Naive thymus-derived CD8-positive, alpha-beta T cell (primary cell): Measurements from ENCODE around the gene TOLLIP. TPM values are rescaled to one million over a fixed set of nuclear protein-coding genes. Genes with fewer than 3 reads are reported as not detected.

Experiments used
- ATAC-seq, 2 donors: fragments of 150-1000 bp; cut with Tn5 transposase in 1 of 2; sonication (Bioruptor Pico), chemical (Tn5 transposase) in 1 of 2; 1 replicate in 1 of 2; 2 replicates in 1 of 2; pipeline ENCODE4 v1.10.0; 2021; ENCODE audit warnings: mild to moderate bottlenecking in 2 of 2, moderate library complexity in 2 of 2
- POLR2A ChIA-PET: fragments of 350-600 bp; sonication (Branson Sonifier 250); formaldehyde crosslinking; loops from one replicate; lab custom pipeline; 2021; ENCODE audit warnings: antibody characterized with exemption; lab: Charles Lee
- DNase-seq, 10 donors: peaks; one replicate each; pipeline versions ENCODE4 v3.0.0 to v3.0.0-alpha.2; 2020 to 2022
- H3K27ac Mint-ChIP-seq, 10 donors: one replicate each; pipeline ENCODE4 v1.8.0; 2020 to 2022; ENCODE audit warnings: mild to moderate bottlenecking in 10 of 10, mixed read lengths in 10 of 10, moderate library complexity in 4 of 10, inconsistent platforms in 1 of 10
- H3K27me3 Mint-ChIP-seq, 5 donors: one replicate each; pipeline ENCODE4 v1.8.0; 2021 to 2022; ENCODE audit warnings: mixed read lengths in 5 of 5
- H3K36me3 Mint-ChIP-seq, 3 donors: one replicate each; pipeline ENCODE4 v1.8.0; 2020 to 2022; ENCODE audit warnings: mixed read lengths in 3 of 3, mild to moderate bottlenecking in 2 of 3, inconsistent platforms in 1 of 3
- H3K4me1 Mint-ChIP-seq, 4 donors: one replicate each; pipeline ENCODE4 v1.8.0; 2021 to 2022; ENCODE audit warnings: mixed read lengths in 4 of 4
- H3K4me3 Mint-ChIP-seq, 10 donors: one replicate each; pipeline ENCODE4 v1.8.0; 2020 to 2022; ENCODE audit warnings: mild to moderate bottlenecking in 10 of 10, mixed read lengths in 10 of 10, moderate library complexity in 6 of 10, inconsistent platforms in 1 of 10
- H3K9me3 Mint-ChIP-seq, 9 donors: one replicate each; pipeline ENCODE4 v1.8.0; 2020 to 2022; ENCODE audit warnings: mixed read lengths in 9 of 9, mild to moderate bottlenecking in 3 of 9, inconsistent platforms in 1 of 9, moderate library complexity in 1 of 9
- polyA plus RNA-seq, 3 donors: library from polyadenylated mRNA; unstranded; fragments of 300-500 nt; fragmentation: Illumina TruSeq; gene quantifications; one replicate each; pipeline ENCODE4 v1.2.3, GENCODE V29; 2021
- total RNA-seq, 8 experiments: library from RNA in 2 of 8; stranded (reverse) in 2 of 8; gene quantifications; one replicate each; pipeline ENCODE4 v1.2.3 and lab custom pipeline; 2021 to 2026

The TOLLIP gene
- total and polyA plus RNA-seq, 5 experiments from 2014 or later: 21.4 to 38.6 (median 27.6) TPM

DNA sequence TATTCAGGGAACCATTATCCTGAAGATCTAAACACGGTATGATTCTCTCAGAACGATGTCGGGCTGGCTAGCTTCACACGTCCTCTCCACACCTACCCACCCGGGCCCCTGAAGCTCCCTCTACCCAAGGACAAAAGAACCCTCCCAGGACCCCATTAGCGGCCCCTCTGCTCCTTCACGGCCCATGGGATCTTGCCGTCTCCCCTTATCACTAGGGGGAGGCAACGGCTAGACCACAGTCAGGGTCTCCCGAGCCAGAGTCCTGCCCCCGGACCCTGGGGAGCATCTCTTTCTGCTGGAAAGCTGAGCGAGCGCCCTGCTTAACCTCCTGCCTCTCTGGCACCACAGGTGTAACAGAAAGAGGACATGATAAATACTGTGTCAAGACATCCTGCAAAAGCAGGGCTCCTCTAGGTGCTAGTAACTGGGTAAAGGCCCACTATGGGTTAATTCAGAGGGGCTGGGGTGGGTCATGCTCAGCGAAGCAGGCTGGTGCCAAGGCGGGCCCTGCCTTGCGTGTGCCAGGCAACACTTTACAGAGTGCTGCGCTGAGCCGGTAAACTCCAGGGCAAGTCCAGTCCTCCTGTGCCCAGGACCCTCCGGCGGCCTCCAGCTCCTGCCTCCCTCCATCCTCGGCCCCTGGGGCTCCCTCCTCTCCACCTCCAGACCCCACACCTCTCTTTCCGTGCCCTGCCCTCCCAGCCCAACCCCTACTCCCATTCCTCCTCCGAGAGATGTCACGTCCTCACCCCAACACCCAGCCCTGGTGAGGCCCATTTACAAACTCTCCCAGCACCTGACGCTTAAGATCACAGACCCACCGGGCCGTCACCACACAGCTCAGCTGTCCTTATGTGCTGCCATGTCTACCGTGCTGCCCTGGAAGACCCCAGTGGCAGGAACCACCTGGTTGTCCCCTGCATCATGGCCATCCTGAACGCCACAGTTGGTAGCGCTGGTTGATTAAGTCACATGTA, 3.0 kb downstream of the TOLLIP start:
- no peaks in the 10 kb centered on the region for H3K27me3 Mint-ChIP-seq
- ATAC-seq: no peak
- peak overlapping the region in 9 of 10 donors; percentile 20 to 88 (median 77) for H3K4me3 Mint-ChIP-seq
- H3K36me3 Mint-ChIP-seq: peaks cover 0 to 22% (median 0%) of the 10 kb centered on the region in 3 donors
- H3K4me1 Mint-ChIP-seq: peaks cover 39 to 71% (median 68%) of the 10 kb centered on the region in 4 donors
- POLR2A ChIA-PET: no interaction called here
- H3K9me3 Mint-ChIP-seq: peaks cover 0 to 7% (median 0%) of the 10 kb centered on the region in 9 donors
- H3K27ac Mint-ChIP-seq: peak overlapping the region in 9 of 10 donors; percentile 11 to 89 (median 81)
- no peak for DNase-seq

DNA sequence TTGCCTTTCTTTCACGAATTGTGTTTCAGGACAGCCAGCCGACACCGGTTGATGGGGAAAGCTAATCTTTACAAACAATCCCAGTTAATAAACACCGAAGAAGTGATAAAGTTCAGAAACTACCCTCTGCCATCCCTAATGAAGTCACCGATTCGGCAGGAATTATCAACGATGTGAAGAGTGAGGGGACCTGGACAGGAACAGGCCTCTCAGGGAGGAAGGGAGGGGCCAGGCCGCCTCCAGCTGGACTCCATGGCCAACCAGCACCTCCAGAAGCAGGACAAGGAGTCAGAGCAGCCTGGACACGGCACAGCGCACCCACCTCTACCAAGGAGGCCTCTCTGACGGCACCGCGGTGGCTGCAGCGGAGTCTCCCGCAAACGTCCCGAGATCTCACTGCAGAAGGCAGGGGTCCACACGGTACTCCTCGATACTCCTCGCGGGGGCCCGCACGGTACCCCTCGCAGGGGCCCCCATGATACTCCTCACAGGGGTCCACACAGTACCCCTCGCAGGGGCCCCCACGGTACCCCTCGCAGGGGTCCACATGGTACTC, 3.9 kb downstream of the TOLLIP start:
- DNase-seq (no peak), ATAC-seq (no peak)
- Mint-ChIP-seq H3K36me3 (peaks cover 0 to 23% (median 0%) of the 10 kb centered on the region in 3 donors), H3K4me1 (peaks cover 30 to 65% (median 61%) of the 10 kb centered on the region in 4 donors), H3K27me3 (no peaks in the 10 kb centered on the region), H3K27ac (peak overlapping the region in 1 of 10 donors; percentile 64), H3K4me3 (no peak overlapping the region), H3K9me3 (peaks cover 0 to 2% (median 0%) of the 10 kb centered on the region in 9 donors)
- POLR2A ChIA-PET: no interaction called here

DNA sequence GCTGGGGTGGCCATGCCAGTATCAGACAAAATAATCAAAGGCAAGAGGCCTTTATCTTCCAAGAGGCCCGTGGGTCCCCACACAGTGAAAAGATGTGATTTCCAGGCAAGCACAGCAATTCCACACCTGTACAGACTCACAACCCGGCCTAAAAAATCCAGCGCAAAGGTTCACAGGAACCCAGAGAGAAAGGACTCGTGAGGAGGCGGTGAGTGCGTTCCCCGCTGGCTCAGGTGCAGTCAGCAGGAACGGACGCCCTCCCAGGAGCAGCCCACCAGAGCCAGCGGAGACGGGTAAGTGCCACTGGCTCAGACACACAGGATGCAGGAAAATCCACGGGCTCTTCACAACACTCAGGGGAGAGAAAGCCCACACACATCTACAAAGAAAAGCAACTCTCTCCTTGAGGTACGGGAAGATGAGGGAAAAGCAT, 4.4 kb downstream of the TOLLIP start:
- POLR2A ChIA-PET: no interaction called here
- peaks cover 28 to 67% (median 60%) of the 10 kb centered on the region in 4 donors for H3K4me1 Mint-ChIP-seq

DNA sequence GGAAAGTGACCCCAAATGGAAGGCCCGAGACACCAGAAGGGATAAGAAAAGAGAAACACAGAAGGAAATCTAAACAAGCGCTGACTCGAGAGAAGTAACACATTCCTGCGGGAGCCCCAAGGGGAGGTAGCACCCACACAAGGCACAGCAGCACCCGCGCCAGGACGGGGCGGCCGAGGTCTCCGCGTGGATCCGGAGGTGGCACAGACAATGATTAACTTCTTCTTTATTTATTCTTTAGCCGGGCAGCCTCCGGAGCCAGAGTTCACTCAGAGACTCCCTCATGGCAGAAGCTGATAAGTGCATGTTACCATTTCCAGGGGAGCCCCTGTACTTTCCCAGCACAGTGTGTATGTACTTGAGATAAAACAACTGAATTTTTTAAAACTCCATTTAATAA, 5.1 kb downstream of the TOLLIP start:
- peak overlapping the region in 1 of 10 donors; percentile 66 for H3K4me3 Mint-ChIP-seq
- H3K4me1 Mint-ChIP-seq: peaks cover 28 to 71% (median 60%) of the 10 kb centered on the region in 4 donors
- no peak overlapping the region for H3K27ac Mint-ChIP-seq
- no peaks in the 10 kb centered on the region for H3K9me3 Mint-ChIP-seq
- no peaks in the 10 kb centered on the region for H3K27me3 Mint-ChIP-seq
- peaks cover 0 to 32% (median 0%) of the 10 kb centered on the region in 3 donors for H3K36me3 Mint-ChIP-seq
- POLR2A ChIA-PET: no interaction called here
- ATAC-seq (no peak), DNase-seq (no peak)

More for the DNA sequence above, 4.4 kb downstream of the TOLLIP start:
- Mint-ChIP-seq H3K36me3 (peaks cover 0 to 28% (median 0%) of the 10 kb centered on the region in 3 donors), H3K4me3 (peak overlapping the region in 1 of 10 donors; percentile 18), H3K9me3 (no peaks in the 10 kb centered on the region), H3K27me3 (no peaks in the 10 kb centered on the region), H3K27ac (peak overlapping the region in 1 of 10 donors; percentile 31)
- DNase-seq (no peak), ATAC-seq (no peak)

DNA sequence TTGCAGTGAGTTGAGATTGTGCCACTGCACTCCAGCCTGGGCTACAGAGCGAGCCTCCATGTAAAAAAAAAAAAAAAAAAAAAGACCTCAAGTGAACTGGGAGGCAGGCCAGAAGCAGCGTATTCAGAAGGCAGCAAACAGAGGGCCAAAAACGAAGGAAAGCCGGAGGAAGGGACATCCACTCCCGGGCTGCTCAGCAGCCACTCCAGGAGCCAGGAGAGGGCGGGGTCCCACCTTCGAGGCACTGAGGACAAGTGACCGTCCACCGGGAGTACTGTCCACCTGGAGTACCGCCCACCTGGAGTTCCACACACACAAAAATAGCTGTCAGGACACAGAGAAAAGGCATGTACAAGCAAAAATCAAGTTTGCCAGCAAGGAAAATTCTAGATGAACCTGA, 5.5 kb downstream of the TOLLIP start:
- Mint-ChIP-seq H3K4me3 (peak overlapping the region in 1 of 10 donors; percentile 66), H3K27ac (no peak overlapping the region), H3K27me3 (no peaks in the 10 kb centered on the region), H3K9me3 (no peaks in the 10 kb centered on the region), H3K4me1 (peaks cover 28 to 73% (median 62%) of the 10 kb centered on the region in 4 donors), H3K36me3 (peaks cover 0 to 33% (median under 1%) of the 10 kb centered on the region in 3 donors)
- ATAC-seq (no peak), DNase-seq (no peak)
- POLR2A ChIA-PET: interaction anchor here (0.7 kb wide), 2 partner anchors 34 to 1064 kb away, joined by 3 to 6 read pairs; no protein-coding TSS in a partner anchor

DNA sequence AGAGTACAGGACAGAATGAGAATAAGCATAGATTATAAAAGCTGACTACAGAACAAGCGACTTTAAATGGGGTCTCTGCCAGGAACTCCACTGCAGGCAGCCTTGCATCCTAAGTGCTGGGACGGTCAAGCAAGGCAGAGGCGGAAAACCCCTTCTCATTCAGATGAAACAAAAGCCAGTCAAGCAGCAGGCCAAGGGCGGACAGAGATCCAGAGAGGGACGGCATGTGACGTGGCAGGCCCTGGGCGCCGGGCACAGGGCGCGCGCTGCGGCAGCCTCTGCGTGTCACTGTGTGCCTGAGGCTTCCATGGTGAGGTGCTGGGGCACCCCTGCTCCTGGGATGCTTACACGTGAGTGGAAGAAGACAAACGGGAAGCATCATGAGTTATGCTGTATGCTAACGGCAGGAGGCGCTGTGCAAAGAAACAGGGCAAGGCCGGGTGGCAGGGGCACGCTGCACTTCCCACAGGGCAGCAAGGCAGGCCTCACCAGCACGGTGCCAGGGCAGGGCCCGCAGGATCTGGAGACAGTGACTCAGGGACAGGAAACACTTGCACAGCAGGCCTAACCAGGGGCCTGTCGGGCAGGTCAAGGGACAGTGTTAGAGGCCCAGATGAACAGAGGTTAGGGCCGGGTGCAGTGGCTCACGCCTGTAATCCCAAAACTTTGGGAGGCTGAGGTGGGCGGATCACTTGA, 6.2 kb downstream of the TOLLIP start:
- DNase-seq: no peak
- Mint-ChIP-seq H3K36me3 (peaks cover 0 to 40% (median 1%) of the 10 kb centered on the region in 3 donors), H3K9me3 (no peaks in the 10 kb centered on the region), H3K27me3 (no peaks in the 10 kb centered on the region), H3K4me3 (no peak overlapping the region), H3K4me1 (peaks cover 26 to 72% (median 60%) of the 10 kb centered on the region in 4 donors), H3K27ac (peak overlapping the region in 2 of 10 donors; percentile 27 to 48)
- no peak for ATAC-seq
- POLR2A ChIA-PET: interaction anchor here (0.7 kb wide), 2 partner anchors 33 to 1065 kb away, joined by 3 to 6 read pairs; no protein-coding TSS in a partner anchor

DNA sequence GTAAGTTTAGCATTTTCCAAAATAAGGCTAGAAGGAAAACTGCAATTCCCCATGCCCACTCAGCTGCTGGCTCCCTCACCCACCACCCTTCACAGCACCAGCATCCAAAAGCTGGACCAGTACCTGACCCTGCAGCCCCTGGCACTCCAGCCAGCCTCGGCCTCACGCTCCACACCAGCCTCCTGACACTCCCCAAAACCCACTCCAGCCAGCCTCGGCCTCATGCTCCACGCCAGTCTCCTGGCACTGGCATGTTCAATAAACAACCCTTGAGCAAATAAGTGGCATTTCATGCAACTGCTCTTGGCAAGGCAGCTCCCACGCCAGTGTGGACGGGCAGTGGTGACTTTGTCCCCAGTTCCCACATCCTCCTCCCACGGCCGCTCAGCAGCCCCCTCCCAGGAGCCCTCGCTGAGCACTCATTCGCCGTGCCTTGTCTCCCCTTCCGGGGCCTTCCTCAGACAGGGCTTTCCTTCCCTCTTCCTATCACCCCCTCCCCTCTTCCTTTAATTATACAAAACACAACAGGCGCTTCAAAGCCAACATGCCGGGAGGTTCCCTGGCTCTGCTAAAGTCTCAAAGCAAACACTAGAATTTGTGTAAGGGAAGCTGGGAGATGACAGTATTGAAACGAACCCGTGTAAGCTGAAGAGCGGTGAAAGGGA, 6.8 kb downstream of the TOLLIP start:
- DNase-seq: peak in 1 of 10 donors; percentile 13
- H3K27me3 Mint-ChIP-seq: no peaks in the 10 kb centered on the region
- no peaks in the 10 kb centered on the region for H3K9me3 Mint-ChIP-seq
- H3K4me1 Mint-ChIP-seq: peaks cover 23 to 68% (median 55%) of the 10 kb centered on the region in 4 donors
- peak overlapping the region in 3 of 10 donors; percentile 8 to 31 (median 30) for H3K4me3 Mint-ChIP-seq
- POLR2A ChIA-PET: no interaction called here
- peaks cover 0 to 41% (median 1%) of the 10 kb centered on the region in 3 donors for H3K36me3 Mint-ChIP-seq
- ATAC-seq: no peak
- H3K27ac Mint-ChIP-seq: peak overlapping the region in 3 of 10 donors; percentile 24 to 62 (median 48)

DNA sequence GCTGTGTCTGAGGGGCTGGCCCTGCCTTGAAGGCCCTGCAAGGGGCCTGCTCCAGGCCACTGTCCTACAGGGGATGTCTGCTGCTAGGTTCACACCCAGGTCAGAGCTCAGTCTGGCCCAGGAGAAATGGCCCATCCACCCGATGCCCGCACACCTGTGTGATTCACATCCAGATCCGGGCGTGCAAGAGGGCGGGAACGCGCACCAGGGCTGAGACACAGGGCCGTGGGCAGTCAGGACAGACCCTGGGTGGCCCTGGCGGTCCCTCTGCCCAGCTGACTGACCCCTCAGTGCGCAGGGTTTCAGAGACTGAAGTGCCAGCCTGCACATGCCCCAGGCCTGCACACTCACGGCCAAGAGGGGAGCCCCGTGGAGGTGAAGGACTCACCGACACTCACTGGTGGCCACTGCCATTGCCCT, 7.4 kb downstream of the TOLLIP start:
- POLR2A ChIA-PET: no interaction called here
- ATAC-seq (no peak), DNase-seq (peak in 2 of 10 donors; percentile 14 to 53)
- Mint-ChIP-seq H3K27ac (peak overlapping the region in 3 of 10 donors; percentile 24 to 62 (median 48)), H3K36me3 (peaks cover 0 to 43% (median 1%) of the 10 kb centered on the region in 3 donors), H3K4me1 (peaks cover 19 to 62% (median 50%) of the 10 kb centered on the region in 4 donors), H3K27me3 (no peaks in the 10 kb centered on the region), H3K9me3 (no peaks in the 10 kb centered on the region), H3K4me3 (no peak overlapping the region)

DNA sequence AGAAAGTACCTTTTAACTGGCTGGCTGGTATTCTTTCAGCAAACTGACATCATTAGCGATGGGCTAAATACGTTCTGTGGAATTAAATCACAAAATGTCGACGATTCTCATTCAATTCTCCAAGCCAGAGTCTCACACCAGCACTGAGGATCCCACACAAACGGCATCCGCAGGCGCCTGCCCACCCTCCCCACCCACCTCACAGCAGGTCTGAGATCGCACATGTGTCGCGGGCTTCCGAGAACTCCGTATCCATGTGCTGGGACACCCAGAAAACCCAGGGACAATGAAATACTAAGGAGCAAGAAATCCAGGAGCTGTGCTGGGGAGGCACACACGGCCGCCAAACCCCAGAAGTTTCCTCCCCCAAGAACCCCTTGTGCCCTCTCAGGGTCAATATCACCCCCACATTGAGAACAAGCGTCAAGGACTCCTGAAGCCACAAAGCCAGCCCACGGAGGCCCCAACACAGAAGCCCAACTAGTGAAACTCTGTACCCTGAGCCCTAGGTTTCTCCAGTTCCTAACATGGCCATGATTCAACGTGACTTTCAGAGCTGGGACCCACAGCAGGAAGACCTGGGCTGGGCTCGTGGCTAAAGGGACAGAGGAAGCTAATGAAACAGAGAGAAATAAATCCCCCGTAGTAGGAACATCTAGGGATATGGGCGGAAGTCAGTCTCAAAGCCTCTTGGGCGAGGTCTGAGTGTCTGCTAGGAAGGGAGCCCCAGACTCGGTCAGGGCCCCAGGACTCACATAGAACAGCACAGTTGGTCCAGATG, 8.0 kb downstream of the TOLLIP start:
- H3K27me3 Mint-ChIP-seq: no peaks in the 10 kb centered on the region
- H3K36me3 Mint-ChIP-seq: peaks cover 0 to 43% (median 1%) of the 10 kb centered on the region in 3 donors
- peaks cover 16 to 56% (median 44%) of the 10 kb centered on the region in 4 donors for H3K4me1 Mint-ChIP-seq
- H3K9me3 Mint-ChIP-seq: no peaks in the 10 kb centered on the region
- POLR2A ChIA-PET: interaction anchor here (0.6 kb wide), 1 partner anchor 1673 kb away, joined by 3 read pairs; no protein-coding TSS in a partner anchor
- peak overlapping the region in 3 of 10 donors; percentile 52 to 63 (median 59) for H3K27ac Mint-ChIP-seq
- ATAC-seq (no peak), DNase-seq (peak in 1 of 10 donors; percentile 9)
- no peak overlapping the region for H3K4me3 Mint-ChIP-seq

DNA sequence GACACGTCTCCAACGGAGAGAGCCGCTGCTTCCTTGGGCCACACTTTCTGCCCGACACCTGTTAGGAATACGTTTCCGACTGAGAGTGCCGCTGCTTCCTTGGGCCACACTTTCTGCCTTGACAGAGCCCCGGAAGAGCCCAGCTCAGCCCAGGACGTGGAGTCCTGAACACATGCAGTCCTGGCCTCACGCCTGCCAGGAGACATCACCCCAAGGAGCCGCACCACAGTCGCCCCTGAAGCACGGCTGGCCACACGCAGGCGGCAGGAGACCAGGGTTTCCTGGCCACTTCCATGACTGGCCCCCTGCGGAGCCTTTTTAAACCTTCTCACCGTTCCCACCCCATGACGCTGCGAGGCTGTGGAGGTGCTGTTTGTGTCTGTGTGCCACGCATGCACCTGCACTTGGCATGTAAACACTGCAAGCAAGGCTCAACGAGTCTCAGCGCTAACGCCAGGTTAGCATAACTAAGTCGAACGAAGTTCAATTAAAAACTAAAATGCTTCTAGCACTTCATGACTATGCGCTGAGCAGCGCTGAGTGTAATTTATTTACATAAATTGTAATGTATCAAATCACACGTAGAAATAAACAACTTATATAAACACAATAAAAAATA, 8.8 kb downstream of the TOLLIP start:
- peaks cover 13 to 55% (median 36%) of the 10 kb centered on the region in 4 donors for H3K4me1 Mint-ChIP-seq
- no peaks in the 10 kb centered on the region for H3K27me3 Mint-ChIP-seq
- H3K27ac Mint-ChIP-seq: no peak overlapping the region
- peak in 1 of 10 donors; percentile 1 for DNase-seq
- no peak for ATAC-seq
- no peaks in the 10 kb centered on the region for H3K9me3 Mint-ChIP-seq
- H3K36me3 Mint-ChIP-seq: peaks cover 0 to 41% (median 1%) of the 10 kb centered on the region in 3 donors
- no peak overlapping the region for H3K4me3 Mint-ChIP-seq
- POLR2A ChIA-PET: interaction anchor here (0.6 kb wide), 1 partner anchor 1674 kb away, joined by 3 read pairs; no protein-coding TSS in a partner anchor
